Measurements from ENCODE around the gene ANKRD31.
"Not testable (repeated sequence)": the region's sequence is repeated elsewhere in the genome, so short reads cannot be mapped to it uniquely, and the experiment has no call there.

Gene ANKRD31

GRCh38 chr5:75236322-75237316 lies at the start of gene ANKRD31:
TSS of gene ANKRD31 (minus strand) at chr5:75236878. CDS start at chr5:75236686, 192 bp downstream.
- peak; percentile 27 for DNase-seq

- DNase-seq, result no peak
Measured at GRCh38 chr5:75286211-75286773, 49.6 kb upstream of the ANKRD31 start.

GRCh38 chr5:75282581-75282980 lies 45.9 kb upstream of the ANKRD31 start:
- no peak for DNase-seq

GRCh38 chr5:75281716-75282465 lies 45.2 kb upstream of the ANKRD31 start:
- DNase-seq, result no peak

GRCh38 chr5:75279321-75279720 lies 42.6 kb upstream of the ANKRD31 start:
- DNase-seq, result no peak

GRCh38 chr5:75277463-75277862 lies 40.8 kb upstream of the ANKRD31 start:
- peak; percentile 91 for DNase-seq

GRCh38 chr5:75275756-75276155 lies 39.1 kb upstream of the ANKRD31 start:
- DNase-seq, result no peak

- DNase-seq, result no peak
Measured at GRCh38 chr5:75275147-75275546, 38.5 kb upstream of the ANKRD31 start.

GRCh38 chr5:75274486-75274885 lies 37.8 kb upstream of the ANKRD31 start:
- no peak for DNase-seq

- not testable (repeated sequence) for DNase-seq
Measured at GRCh38 chr5:75270605-75271004, 33.9 kb upstream of the ANKRD31 start.

GRCh38 chr5:75265731-75266130 lies 29.1 kb upstream of the ANKRD31 start:
- no peak for DNase-seq

GRCh38 chr5:75262271-75262670 lies 25.6 kb upstream of the ANKRD31 start:
- no peak for DNase-seq

GRCh38 chr5:75260708-75261107 lies 24.0 kb upstream of the ANKRD31 start:
- DNase-seq, result no peak

- DNase-seq, result not testable (repeated sequence)
Measured at GRCh38 chr5:75250452-75250851, 13.8 kb upstream of the ANKRD31 start.

- DNase-seq, result no peak
Measured at GRCh38 chr5:75245023-75245422, 8.3 kb upstream of the ANKRD31 start.

GRCh38 chr5:75243510-75243909 lies 6.8 kb upstream of the ANKRD31 start:
- DNase-seq, result no peak

GRCh38 chr5:75243100-75243499 lies 6.4 kb upstream of the ANKRD31 start:
- DNase-seq, result no peak

GRCh38 chr5:75242067-75242466 lies 5.4 kb upstream of the ANKRD31 start:
- DNase-seq, result no peak

- no peak for DNase-seq
Measured at GRCh38 chr5:75239681-75240080, 3.0 kb upstream of the ANKRD31 start.

- DNase-seq, result no peak
Measured at GRCh38 chr5:75235711-75236110, 967 bp downstream of the ANKRD31 start.

GRCh38 chr5:75234251-75234650 lies 2.4 kb downstream of the ANKRD31 start:
- DNase-seq, result no peak

GRCh38 chr5:75226916-75227315 lies 9.8 kb downstream of the ANKRD31 start:
- DNase-seq, result no peak

GRCh38 chr5:75225506-75225905 lies 11.2 kb downstream of the ANKRD31 start:
- DNase-seq, result no peak

Measured in NCI-H1417 treated with DMSO at 0.1 percent for 48 hours (cell line).